ENCODE data around the gene ARHGAP32. TPM values are rescaled to one million over a fixed set of nuclear protein-coding genes. Genes with fewer than 3 reads are reported as not detected.
"Not testable (repeated sequence)": the region's sequence is repeated elsewhere in the genome, so short reads cannot be mapped to it uniquely, and the experiment has no call there.

Gene ARHGAP32
- total RNA-seq, 1 donor from 2014 or later: 50.8 TPM

GRCh38 chr11:129145276-129145675 is 46.8 kb downstream of the ARHGAP32 start:
- DNase-seq (ENCODE audit: low read depth) (no peak), FAIRE-seq (no peak)
- Histone ChIP-seq H3K27me3 (ENCODE audit: control insufficient read depth, insufficient read depth, low read length) (no peaks in the 10 kb centered on the region), H3K36me3 (ENCODE audit: control insufficient read depth, insufficient read depth, low read length) (no peaks in the 10 kb centered on the region), H3K4me3 (ENCODE audit: low read depth, low read length) (no peak overlapping the region)
- no peak for TF ChIP-seq CTCF (IDR thresholded peaks at IDR 0.05; ENCODE audit: insufficient read depth, low read length, severe bottlenecking)

- no peaks in the 10 kb centered on the region for H3K36me3 ChIP-seq (ENCODE audit: control insufficient read depth, insufficient read depth, low read length)
- DNase-seq (ENCODE audit: low read depth) (no peak), FAIRE-seq (no peak)
- H3K27me3 ChIP-seq (ENCODE audit: control insufficient read depth, insufficient read depth, low read length): no peaks in the 10 kb centered on the region
- H3K4me3 ChIP-seq (ENCODE audit: low read depth, low read length): no peak overlapping the region
- TF ChIP-seq CTCF (IDR thresholded peaks at IDR 0.05; ENCODE audit: insufficient read depth, low read length, severe bottlenecking): no peak
Measured at GRCh38 chr11:129144256-129144655, 47.9 kb downstream of the ARHGAP32 start.

GRCh38 chr11:129143335-129143734 is 48.8 kb downstream of the ARHGAP32 start:
- TF ChIP-seq CTCF (IDR thresholded peaks at IDR 0.05; ENCODE audit: insufficient read depth, low read length, severe bottlenecking): no peak
- H3K4me3 ChIP-seq (ENCODE audit: low read depth, low read length): no peak overlapping the region
- FAIRE-seq: peak; percentile 81
- peak; percentile 99 for DNase-seq (ENCODE audit: low read depth)
- H3K36me3 ChIP-seq (ENCODE audit: control insufficient read depth, insufficient read depth, low read length): no peaks in the 10 kb centered on the region
- H3K27me3 ChIP-seq (ENCODE audit: control insufficient read depth, insufficient read depth, low read length): no peaks in the 10 kb centered on the region

- H3K4me3 ChIP-seq (ENCODE audit: low read depth, low read length): no peak overlapping the region
- H3K27me3 ChIP-seq (ENCODE audit: control insufficient read depth, insufficient read depth, low read length): no peaks in the 10 kb centered on the region
- TF ChIP-seq CTCF (IDR thresholded peaks at IDR 0.05; ENCODE audit: insufficient read depth, low read length, severe bottlenecking): no peak
- DNase-seq (ENCODE audit: low read depth) (no peak), FAIRE-seq (no peak)
- no peaks in the 10 kb centered on the region for H3K36me3 ChIP-seq (ENCODE audit: control insufficient read depth, insufficient read depth, low read length)
Measured at GRCh38 chr11:129141748-129142523, 50.2 kb downstream of the ARHGAP32 start.

GRCh38 chr11:129131316-129131715 is 60.8 kb downstream of the ARHGAP32 start:
- no peak overlapping the region for H3K4me3 ChIP-seq (ENCODE audit: low read depth, low read length)
- no peak for DNase-seq (ENCODE audit: low read depth)
- no peak for TF ChIP-seq CTCF (IDR thresholded peaks at IDR 0.05; ENCODE audit: insufficient read depth, low read length, severe bottlenecking)
- H3K36me3 ChIP-seq (ENCODE audit: control insufficient read depth, insufficient read depth, low read length): no peaks in the 10 kb centered on the region
- no peak for FAIRE-seq
- no peaks in the 10 kb centered on the region for H3K27me3 ChIP-seq (ENCODE audit: control insufficient read depth, insufficient read depth, low read length)

- H3K27me3 ChIP-seq (ENCODE audit: control insufficient read depth, insufficient read depth, low read length); FAIRE-seq; H3K36me3 ChIP-seq (ENCODE audit: control insufficient read depth, insufficient read depth, low read length); DNase-seq (ENCODE audit: low read depth); H3K4me3 ChIP-seq (ENCODE audit: low read depth, low read length): not testable (repeated sequence)
Measured at GRCh38 chr11:129128881-129129620, 63.1 kb downstream of the ARHGAP32 start.
